ENCODE results near the gene PTPRK. TPM values are rescaled to one million over a fixed set of nuclear protein-coding genes. Genes with fewer than 3 reads are reported as not detected.

The PTPRK gene
- total RNA-seq, 1 donor, result 70.2 TPM

DNA sequence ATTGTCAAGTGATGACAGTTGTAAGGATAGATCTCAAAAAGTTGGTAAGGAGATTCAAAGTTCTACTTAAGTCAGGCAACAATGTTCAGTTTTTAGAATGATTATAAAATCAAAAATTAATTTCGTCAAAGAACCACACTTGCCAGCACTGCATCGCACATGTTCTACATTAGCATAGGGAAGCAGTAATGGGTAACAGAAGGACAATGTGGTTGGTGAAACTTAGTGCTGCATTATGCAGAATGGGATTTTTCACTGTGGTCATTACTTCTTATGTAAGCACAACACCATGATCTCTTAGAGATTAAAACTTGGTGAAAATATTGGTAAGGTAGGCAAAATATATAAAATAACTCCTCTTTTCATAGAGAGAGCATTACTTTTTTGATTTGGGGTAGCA lies 445.8 kb downstream of the PTPRK start:
- H3K4me3 ChIP-seq (ENCODE audit: low read depth, low read length), result no peak overlapping the region
- DNase-seq (ENCODE audit: low read depth), result no peak
- TF ChIP-seq, protein P1, sequence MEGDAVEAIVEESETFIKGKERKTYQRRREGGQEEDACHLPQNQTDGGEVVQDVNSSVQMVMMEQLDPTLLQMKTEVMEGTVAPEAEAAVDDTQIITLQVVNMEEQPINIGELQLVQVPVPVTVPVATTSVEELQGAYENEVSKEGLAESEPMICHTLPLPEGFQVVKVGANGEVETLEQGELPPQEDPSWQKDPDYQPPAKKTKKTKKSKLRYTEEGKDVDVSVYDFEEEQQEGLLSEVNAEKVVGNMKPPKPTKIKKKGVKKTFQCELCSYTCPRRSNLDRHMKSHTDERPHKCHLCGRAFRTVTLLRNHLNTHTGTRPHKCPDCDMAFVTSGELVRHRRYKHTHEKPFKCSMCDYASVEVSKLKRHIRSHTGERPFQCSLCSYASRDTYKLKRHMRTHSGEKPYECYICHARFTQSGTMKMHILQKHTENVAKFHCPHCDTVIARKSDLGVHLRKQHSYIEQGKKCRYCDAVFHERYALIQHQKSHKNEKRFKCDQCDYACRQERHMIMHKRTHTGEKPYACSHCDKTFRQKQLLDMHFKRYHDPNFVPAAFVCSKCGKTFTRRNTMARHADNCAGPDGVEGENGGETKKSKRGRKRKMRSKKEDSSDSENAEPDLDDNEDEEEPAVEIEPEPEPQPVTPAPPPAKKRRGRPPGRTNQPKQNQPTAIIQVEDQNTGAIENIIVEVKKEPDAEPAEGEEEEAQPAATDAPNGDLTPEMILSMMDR (IDR thresholded peaks at IDR 0.05; ENCODE audit: insufficient read depth, low read length), result no peak

DNA sequence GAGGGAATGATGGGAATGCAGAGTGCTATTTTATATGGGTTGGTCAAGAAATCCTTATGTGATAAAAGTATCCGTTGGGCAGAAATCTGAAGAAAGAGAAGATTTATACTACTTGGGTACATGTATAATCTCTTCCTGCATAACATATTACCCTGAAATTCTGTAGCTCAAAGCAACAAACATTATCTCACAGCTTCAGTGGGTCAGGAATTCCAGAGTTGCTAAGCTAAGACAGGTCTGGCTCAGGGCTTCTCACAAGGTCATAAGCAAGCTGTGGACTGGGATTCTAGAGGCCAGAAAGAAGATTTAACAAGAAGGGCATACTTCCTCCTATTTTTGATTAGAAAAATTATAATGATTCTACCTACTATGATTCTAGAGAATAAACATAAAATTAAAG lies 447.0 kb downstream of the PTPRK start:
- no peak overlapping the region for H3K4me3 ChIP-seq (ENCODE audit: low read depth, low read length)
- TF ChIP-seq, protein P1 (IDR thresholded peaks at IDR 0.05; ENCODE audit: insufficient read depth, low read length), result no peak
- no peak for DNase-seq (ENCODE audit: low read depth)

DNA sequence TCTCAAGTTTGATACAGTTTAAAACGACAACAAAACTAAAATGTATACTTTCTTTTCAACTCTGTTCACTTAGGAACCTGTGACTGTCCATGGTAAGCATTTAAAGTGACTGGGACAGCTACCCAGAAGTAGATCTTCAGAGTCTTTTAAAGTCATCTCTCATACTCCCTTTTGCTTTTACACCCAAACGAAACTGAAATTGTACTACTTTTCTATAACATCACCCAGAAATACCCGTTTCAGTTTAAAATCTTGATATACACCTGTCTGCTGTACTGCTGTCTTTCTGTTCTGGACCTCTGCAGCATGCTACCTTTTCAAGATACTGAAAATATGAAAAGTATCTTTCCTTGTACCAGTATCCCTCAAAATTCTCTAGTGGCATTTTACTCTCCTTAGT lies 449.2 kb downstream of the PTPRK start:
- no peak for DNase-seq (ENCODE audit: low read depth)
- TF ChIP-seq, protein P1 (IDR thresholded peaks at IDR 0.05; ENCODE audit: insufficient read depth, low read length), result no peak
- H3K4me3 ChIP-seq (ENCODE audit: low read depth, low read length), result no peak overlapping the region

DNA sequence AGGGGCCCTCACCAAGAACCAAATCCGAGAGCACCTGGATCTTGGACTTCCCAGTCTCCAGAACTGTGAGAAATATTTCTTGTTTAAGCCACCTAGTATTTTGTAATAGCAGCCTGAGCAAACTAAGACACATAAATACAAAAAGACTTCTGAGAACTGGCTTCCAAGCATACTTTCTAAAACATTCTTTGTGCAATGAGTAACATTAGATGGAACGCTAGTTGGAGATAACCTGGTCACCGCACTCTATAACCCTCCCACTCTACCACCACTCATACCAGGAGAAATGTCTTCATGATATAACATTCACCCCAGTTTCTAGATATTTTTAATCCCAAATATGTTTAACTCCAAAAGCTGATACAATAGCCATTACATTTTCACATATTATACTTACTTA lies 450.0 kb downstream of the PTPRK start:
- no peak overlapping the region for H3K4me3 ChIP-seq (ENCODE audit: low read depth, low read length)
- TF ChIP-seq, protein P1 (IDR thresholded peaks at IDR 0.05; ENCODE audit: insufficient read depth, low read length), result no peak
- peak; percentile 46 for DNase-seq (ENCODE audit: low read depth)

DNA sequence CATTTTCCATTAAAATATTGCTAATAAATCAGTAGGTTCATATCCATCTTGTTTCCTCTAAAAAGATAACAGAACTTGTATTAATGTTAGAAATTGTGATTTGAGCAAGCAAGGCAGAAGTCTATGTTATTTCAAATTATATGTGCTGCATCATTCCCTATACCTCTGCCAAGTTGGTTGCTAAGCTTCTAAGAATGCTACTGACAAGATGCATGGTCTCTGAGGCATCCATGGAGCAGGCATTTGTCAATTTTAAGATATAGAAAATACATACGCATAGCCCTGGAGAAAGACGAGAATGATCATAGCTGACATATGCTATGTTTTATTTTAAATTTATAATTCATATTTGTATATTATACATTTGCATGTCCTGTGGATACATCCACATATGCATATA lies 451.2 kb downstream of the PTPRK start:
- DNase-seq (ENCODE audit: low read depth), result peak; percentile 74
- TF ChIP-seq, protein P1 (IDR thresholded peaks at IDR 0.05; ENCODE audit: insufficient read depth, low read length), result no peak

DNA sequence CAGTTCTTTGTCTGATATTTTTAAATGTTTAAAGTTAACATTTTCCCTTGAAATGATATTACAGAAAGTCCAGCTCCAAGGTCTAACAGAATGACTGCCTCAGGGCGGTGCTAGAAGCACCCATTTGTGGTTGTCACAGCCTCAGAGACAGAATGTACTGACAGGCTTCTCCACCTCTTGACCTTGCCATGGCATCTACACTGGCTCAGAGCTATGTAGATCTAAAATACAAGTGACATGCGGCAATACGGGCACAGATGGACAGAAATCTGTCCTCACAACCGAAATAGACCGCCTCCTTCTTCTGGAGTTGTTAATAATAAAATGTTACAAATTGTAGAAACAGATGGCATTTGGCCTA lies 452.3 kb downstream of the PTPRK start:
- no peak overlapping the region for H3K4me3 ChIP-seq (ENCODE audit: low read depth, low read length)
- TF ChIP-seq, protein P1 (IDR thresholded peaks at IDR 0.05; ENCODE audit: insufficient read depth, low read length), result no peak
- DNase-seq (ENCODE audit: low read depth), result no peak

More for the DNA sequence above, 451.2 kb downstream of the PTPRK start:
- no peak overlapping the region for H3K4me3 ChIP-seq (ENCODE audit: low read depth, low read length)

DNA sequence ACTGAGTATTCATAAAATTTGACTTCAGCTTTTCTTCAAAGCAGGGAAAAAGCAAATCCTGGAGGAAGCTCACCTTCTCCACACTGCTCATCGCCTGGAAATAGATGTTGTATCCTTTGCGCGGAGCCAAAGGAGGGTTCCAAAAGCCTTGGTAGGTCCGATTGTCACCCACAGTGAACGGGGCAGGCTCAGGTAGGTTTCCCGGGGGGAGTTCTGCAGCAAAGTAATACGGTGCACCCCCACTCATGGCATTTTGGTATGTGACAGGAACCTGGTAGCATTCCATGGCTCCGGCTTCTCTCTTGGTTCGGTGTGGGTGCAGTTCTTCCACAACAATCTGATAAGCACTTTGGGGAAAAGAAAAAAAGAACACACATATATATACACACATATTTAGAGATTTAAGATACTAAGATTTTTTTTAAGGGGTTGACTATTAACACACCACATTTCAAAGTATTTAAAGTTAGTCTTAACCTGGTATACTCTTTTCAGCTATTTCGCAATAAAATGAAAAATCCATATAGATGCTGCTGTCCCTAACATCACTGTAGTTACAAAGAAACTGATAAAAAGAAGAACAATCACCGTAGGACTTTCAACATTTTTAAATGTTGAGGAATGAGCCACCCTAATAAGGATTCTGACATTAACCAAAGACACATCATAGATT lies 452.8 kb downstream of the PTPRK start:
- H3K4me3 ChIP-seq (ENCODE audit: low read depth, low read length), result no peak overlapping the region
- TF ChIP-seq, protein P1 (IDR thresholded peaks at IDR 0.05; ENCODE audit: insufficient read depth, low read length), result no peak
- no peak for DNase-seq (ENCODE audit: low read depth)
